LoVo (cell line): ENCODE measurements around the gene GLT6D1.

Experiments
- DNase-seq: peaks from one replicate; pipeline ENCODE4 v3.0.0-alpha.2; 2016; ENCODE audit warnings: low spot score

The GLT6D1 gene

GRCh38 chr9:135622415-135623020 is 16.8 kb downstream of the GLT6D1 start:
- DNase-seq: no peak

DNA sequence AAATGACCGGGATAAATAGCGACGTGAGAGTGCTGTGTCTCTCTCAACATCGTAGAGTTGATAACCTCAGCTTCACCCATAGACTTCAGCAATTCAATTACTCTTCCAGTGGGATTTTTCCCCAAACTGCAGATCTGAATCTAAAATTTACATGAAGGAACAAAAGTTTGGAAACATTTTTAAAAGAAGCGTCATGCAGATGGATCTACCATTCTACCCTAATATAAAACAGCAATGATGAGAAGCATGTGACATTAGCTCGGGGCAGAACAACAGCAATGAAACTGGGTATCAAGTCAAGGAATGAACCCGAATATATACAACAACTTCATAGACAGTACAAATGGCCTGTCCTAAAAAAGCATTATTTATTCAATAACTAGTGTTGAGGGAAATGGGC is 18.8 kb downstream of the GLT6D1 start:
- DNase-seq: no peak

GRCh38 chr9:135619599-135619886 is 19.8 kb downstream of the GLT6D1 start:
- DNase-seq: no peak

GRCh38 chr9:135618866-135619598 is 20.3 kb downstream of the GLT6D1 start:
- no peak for DNase-seq

DNA sequence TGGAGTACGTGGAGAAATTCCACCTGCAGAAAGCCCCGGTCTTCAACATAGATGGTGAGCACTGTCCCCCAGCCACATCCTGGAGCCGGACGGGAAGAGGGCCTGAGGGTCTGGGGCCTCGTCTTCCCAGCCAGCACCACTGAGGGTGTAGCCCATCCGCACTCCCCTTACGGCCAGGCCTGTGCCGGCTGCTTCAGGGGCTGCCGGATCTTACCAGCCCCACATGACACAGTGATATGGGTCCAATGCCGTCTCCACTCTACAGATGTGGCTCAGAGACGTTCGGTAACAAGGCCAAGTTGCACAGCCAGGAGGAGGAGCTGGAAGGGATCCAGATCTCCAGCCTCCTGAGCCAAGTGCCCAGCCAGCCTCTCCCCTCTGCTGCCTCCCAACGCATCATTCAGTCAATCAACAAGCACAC is 21.3 kb downstream of the GLT6D1 start:
- DNase-seq: no peak

- no peak for DNase-seq
These were observed 21.8 kb downstream of the GLT6D1 start for GRCh38 chr9:135617538-135617900.

- DNase-seq: no peak
These were observed 22.5 kb downstream of the GLT6D1 start for GRCh38 chr9:135616619-135617537.

GRCh38 chr9:135615666-135616618 is 23.4 kb downstream of the GLT6D1 start:
- DNase-seq: no peak

DNA sequence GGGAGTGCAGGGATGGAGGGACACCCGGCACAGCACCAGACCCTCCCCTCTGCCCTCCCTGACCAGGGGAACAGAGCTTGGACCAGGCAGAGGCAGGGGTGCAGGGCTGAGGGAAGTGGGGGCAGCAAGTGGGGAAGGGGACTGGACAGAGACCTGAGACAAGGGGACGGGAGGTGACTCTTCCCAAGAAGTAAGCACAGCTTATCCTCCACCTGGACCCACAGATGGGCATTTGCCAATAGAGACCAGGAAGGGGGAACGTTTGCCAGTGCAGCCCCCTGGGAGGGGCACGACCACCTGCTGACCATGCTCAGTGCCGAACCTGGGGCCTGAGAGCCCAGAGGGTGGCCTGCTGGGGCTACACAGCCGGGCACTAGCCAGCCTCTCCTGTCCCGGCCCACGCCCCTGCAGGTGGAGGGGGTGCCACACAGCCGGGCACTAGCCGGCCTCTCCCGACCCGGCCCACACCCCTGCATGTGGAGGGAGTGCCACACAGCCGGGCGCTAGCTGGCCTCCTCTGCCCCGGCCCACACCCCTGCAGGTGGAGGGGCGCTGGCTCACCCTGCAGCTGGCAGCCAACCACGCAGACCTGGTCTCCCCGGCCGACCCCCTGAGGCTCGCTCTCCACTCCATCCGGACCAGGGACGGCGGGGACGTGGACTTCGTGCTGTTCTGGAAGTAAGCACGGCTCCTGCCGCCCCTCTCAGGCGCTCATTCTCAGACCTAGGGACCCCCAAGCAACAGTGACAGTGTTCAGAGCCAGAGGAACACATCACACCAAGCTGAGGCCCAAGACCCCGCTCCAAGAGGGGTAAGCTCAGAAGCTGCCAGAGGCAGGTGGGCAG is 24.3 kb downstream of the GLT6D1 start:
- DNase-seq: no peak

GRCh38 chr9:135613946-135614805 is 25.2 kb downstream of the GLT6D1 start:
- DNase-seq: no peak

DNA sequence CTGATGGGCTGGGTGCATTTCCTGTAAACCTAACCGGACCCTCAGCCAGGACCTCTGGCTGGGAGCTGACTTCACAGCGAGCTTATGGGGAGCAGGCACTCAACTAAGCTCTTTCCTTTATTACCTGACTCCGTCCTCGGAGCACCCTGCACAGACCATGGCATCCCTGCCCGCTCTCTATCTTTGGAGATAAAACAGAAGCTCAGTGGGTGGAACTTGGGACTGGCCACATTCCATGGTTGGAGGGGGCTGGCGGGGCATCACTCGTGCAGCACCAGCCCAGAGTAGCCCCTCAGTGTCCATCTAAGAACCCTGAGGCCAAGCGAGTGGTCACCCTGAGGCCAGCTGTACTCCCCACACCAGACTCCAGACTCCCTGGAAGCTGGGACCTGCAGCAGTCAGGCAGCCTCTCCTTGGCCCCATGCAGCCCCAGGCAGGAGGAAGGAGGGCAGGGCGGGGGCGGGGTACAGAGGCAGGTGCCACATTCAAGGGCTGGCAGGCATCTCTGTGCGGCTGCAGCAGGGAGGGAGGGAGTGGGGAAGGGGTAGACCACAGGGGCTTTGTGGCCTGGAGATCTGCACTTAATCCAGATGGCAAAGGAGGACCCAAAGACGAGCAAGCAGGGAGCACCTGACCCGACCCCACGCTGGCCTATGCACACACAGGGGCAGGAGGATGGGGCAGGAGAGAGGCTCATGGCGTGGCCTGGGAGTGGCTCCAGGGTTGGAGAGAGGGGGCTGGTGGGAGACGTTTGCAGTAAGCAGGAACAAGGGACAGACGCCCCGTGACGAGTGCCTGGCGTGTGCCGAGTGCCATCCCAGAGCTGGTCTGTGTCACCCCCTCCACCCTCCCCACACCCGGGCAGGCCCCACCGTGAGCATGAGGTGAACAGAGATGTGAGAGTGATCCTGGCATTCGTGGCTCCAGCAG is 26.1 kb downstream of the GLT6D1 start:
- DNase-seq: no peak

- DNase-seq: no peak
These were observed 26.9 kb downstream of the GLT6D1 start for GRCh38 chr9:135612437-135612836.

GRCh38 chr9:135611875-135612209 is 27.5 kb downstream of the GLT6D1 start:
- no peak for DNase-seq

- DNase-seq: no peak
These were observed 28.0 kb downstream of the GLT6D1 start for GRCh38 chr9:135611142-135611874.

GRCh38 chr9:135610290-135611141 is 28.8 kb downstream of the GLT6D1 start:
- no peak for DNase-seq

DNA sequence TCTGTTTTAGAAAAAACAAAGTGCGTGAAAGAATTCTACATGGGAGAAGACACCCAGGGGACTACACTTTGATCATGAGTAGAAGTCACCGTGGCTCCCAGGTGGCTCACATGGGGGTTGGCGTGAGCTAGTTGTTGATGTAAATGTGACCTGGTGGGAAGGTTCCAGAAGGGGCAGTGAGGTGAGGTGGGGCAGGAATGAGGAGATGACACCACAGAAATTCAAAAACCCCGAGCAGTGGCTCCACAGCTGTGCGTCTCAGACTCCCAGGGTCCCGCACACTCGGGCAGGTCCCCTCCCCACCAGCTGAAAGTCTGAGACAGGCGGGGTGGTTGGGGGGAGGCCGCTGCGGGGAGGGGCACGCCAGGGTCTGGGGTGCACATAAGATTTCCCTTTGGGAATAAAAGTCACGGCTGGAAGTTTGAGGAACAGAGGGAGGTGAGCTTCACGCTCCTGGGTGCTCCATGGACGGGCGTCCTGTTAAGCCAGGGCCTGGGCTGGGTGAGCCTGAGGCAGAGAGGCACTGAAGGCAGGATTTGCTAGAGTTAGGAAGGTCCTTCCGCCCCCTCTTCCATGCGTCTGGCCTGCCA is 29.9 kb downstream of the GLT6D1 start:
- no peak for DNase-seq

DNA sequence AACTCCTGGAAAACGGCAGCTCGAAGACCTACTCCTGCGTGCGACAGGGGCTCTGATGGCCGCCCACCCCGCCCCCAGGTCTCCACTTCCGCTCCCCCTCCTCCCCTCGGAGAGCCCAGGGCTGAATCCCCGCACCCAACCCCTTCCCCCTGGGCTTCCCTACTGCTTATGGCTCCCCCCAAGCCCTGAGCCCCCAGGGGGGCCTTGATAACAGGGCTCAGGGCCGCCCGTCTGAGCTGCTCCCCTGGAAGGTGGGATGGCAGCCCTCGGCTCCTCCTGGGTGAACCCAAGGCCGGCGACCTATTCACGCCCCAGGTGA is 30.4 kb downstream of the GLT6D1 start:
- no peak for DNase-seq
